HFF-Myc (cell line): ENCODE measurements around the gene CDH13.

Experiments
- DNase-seq: peaks from one replicate; pipeline ENCODE4 v3.0.0-alpha.2; 2011; ENCODE audit warnings: low read depth; ENCODE audit errors: extremely low read depth
- H3K4me3 ChIP-seq: replicated peaks from 2 replicates; pipeline ENCODE4 v1.5.1; 2011; ENCODE audit warnings: low read depth, mild to moderate bottlenecking, control low read depth, low read length
- CTCF ChIP-seq: IDR thresholded peaks from 2 replicates; pipeline ENCODE4 v1.5.1; 2012; ENCODE audit warnings: mild to moderate bottlenecking, low read depth, low read length, control low read depth; ENCODE audit errors: missing control alignments

CDH13 gene

GRCh38 chr16:83806731-83807130 lies 1180.0 kb downstream of the CDH13 start:
- no peak for DNase-seq
- TF ChIP-seq CTCF, result no peak
- no peak overlapping the region for H3K4me3 ChIP-seq

- no peak overlapping the region for H3K4me3 ChIP-seq
- DNase-seq, result no peak
- TF ChIP-seq CTCF, result no peak
Observed at GRCh38 chr16:83807327-83807709, 1180.5 kb downstream of the CDH13 start.

- no peak for TF ChIP-seq CTCF
- peak; percentile 69 for DNase-seq
- peak within 1 kb of the TSS; percentile 74 for H3K4me3 ChIP-seq
Observed at GRCh38 chr16:83807710-83808572, 1181.2 kb downstream of the CDH13 start, which contains the start of gene HSBP1. Gene HSBP1, plus strand, starts transcription at chr16:83807978. Its CDS starts 99 bp downstream, at chr16:83808077.

- TF ChIP-seq CTCF, result no peak
- peak overlapping the region; percentile 74 for H3K4me3 ChIP-seq
Observed at GRCh38 chr16:83808573-83809014, 1181.8 kb downstream of the CDH13 start.

GRCh38 chr16:83809092-83809491 lies 1182.3 kb downstream of the CDH13 start:
- no peak for DNase-seq
- H3K4me3 ChIP-seq, result peak overlapping the region; percentile 74
- no peak for TF ChIP-seq CTCF

More at GRCh38 chr16:83808573-83809014, 1181.8 kb downstream of the CDH13 start:
- no peak for DNase-seq

- H3K4me3 ChIP-seq, result no peak overlapping the region
- DNase-seq, result no peak
- TF ChIP-seq CTCF, result no peak
Observed at GRCh38 chr16:83810901-83811300, 1184.1 kb downstream of the CDH13 start.
